Measurements from ENCODE around the gene KRTAP10-1. TPM values are rescaled to one million over a fixed set of nuclear protein-coding genes. Genes with fewer than 3 reads are reported as not detected.

Gene KRTAP10-1
- total RNA-seq, 1 experiment from 2014 or later, result not detected

- in situ Hi-C loops (cut with HindIII; ENCODE audit: low pct_unique_long_range_greater_than_20kb, low sequenced_read_pairs), result no loop called here
- no TSS peak for BruUV-seq (replicated peaks)
- DNase-seq (ENCODE audit: low read depth, low spot score), result no peak
- TF ChIP-seq REST (IDR thresholded peaks at IDR 0.05; ENCODE audit: insufficient read depth in 1 of 2, low read depth in 2 of 2, low read length in 1 of 2), result no peak
- TF ChIP-seq SIN3A (IDR thresholded peaks at IDR 0.05; ENCODE audit: borderline replicate concordance, insufficient read depth, low read depth, low read length), result no peak
- TF ChIP-seq TCF7L2 (IDR thresholded peaks at IDR 0.05; ENCODE audit: low read depth, low read length), result no peak
- no peak for TF ChIP-seq POLR2AphosphoS5 (IDR thresholded peaks at IDR 0.05; ENCODE audit: low read depth, low read length)
- TF ChIP-seq CTCF (IDR thresholded peaks at IDR 0.05), result no peak
- ATAC-seq, result no peak
- intact Hi-C loops (cut with micrococcal nuclease; ENCODE audit: unreplicated experiment), result no loop called here
- ChIA-PET CTCF (no interaction called here), POLR2A (no interaction called here)
- Histone ChIP-seq H3K27me3 (ENCODE audit: control insufficient read depth, insufficient read depth, low read length) (no peaks in the 10 kb centered on the region), H3K9me3 (ENCODE audit: control insufficient read depth, insufficient read depth, low read depth, low read length) (no peaks in the 10 kb centered on the region), H3K4me3 (ENCODE audit: low read depth in 2 of 2, low read length in 2 of 2) (no peak overlapping the region), H3K36me3 (ENCODE audit: control insufficient read depth, insufficient read depth, low read length) (no peaks in the 10 kb centered on the region), H3K27ac (ENCODE audit: low read length) (no peak overlapping the region), H3K4me1 (ENCODE audit: control insufficient read depth, insufficient read depth, low read length) (no peaks in the 10 kb centered on the region)
Measured at GRCh38 chr21:44532712-44533111, 7.3 kb downstream of the KRTAP10-1 start.

DNA sequence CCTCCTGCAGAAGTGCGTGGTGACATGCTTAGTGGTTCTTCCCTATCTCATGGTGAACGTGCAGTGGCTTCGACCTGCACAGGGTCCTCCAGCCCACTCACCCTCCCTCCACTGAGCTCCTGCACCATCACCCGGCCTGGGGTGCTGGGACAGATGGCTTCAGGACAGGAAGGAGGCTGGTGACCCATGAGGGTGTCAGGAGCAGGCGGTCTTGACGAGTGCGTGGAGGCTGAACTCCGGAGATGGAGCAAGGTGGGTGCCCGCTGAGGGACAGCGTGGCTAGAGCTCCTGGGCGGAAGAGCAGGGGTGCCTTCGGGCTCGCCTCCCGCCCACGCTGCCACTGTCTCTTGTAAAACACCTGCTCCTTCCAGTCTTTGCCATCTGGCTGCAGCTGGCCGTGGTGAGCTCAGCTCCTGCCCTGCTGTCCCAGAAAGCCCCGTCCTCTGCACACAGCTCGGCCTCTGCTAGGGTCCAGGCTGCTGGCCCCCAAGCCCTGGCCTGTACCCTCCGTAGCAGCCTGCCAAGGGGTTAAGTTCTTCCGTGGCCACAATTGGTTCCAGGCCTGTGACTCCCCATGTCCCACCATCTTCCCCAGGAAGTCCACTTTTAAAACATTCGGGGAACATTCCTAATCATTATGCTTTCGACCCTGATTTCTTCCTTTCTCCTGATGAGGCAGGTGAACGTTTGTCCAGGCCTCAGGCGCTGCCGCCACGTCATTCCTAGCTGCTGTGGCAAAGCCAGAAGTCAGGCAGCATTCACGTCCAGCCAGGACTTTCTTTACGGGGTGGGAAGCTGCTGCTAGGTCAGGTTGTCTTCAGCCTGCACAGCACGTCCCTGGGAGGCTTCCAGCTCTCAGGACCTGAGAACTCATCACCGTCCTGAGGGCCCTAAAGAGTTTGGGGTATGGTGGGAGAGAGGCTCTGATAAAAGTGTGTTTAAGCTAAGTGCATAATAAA, 8.1 kb downstream of the KRTAP10-1 start:
- TF ChIP-seq CTCF (IDR thresholded peaks at IDR 0.05) (no peak), REST (IDR thresholded peaks at IDR 0.05; ENCODE audit: insufficient read depth in 1 of 2, low read depth in 2 of 2, low read length in 1 of 2) (no peak), TCF7L2 (IDR thresholded peaks at IDR 0.05; ENCODE audit: low read depth, low read length) (no peak), SIN3A (IDR thresholded peaks at IDR 0.05; ENCODE audit: borderline replicate concordance, insufficient read depth, low read depth, low read length) (no peak), POLR2AphosphoS5 (IDR thresholded peaks at IDR 0.05; ENCODE audit: low read depth, low read length) (no peak)
- H3K36me3 ChIP-seq (ENCODE audit: control insufficient read depth, insufficient read depth, low read length), result no peaks in the 10 kb centered on the region
- BruUV-seq (replicated peaks), result no TSS peak
- H3K27ac ChIP-seq (ENCODE audit: low read length), result no peak overlapping the region
- ChIA-PET POLR2A (interaction anchor here (0.5 kb wide), 1 partner anchor 19 kb away, joined by 3 read pairs; no protein-coding TSS in a partner anchor), CTCF (interaction anchor here (1.1 kb wide), 1 partner anchor 52 kb away, joined by 3 read pairs; no protein-coding TSS in a partner anchor)
- ATAC-seq (no peak), DNase-seq (ENCODE audit: low read depth, low spot score) (no peak)
- H3K27me3 ChIP-seq (ENCODE audit: control insufficient read depth, insufficient read depth, low read length), result no peaks in the 10 kb centered on the region
- no peaks in the 10 kb centered on the region for H3K4me1 ChIP-seq (ENCODE audit: control insufficient read depth, insufficient read depth, low read length)
- intact Hi-C loops (cut with micrococcal nuclease; ENCODE audit: unreplicated experiment), result no loop called here
- H3K4me3 ChIP-seq (ENCODE audit: low read depth in 2 of 2, low read length in 2 of 2), result no peak overlapping the region
- H3K9me3 ChIP-seq (ENCODE audit: control insufficient read depth, insufficient read depth, low read depth, low read length), result no peaks in the 10 kb centered on the region
- in situ Hi-C loops (cut with HindIII; ENCODE audit: low pct_unique_long_range_greater_than_20kb, low sequenced_read_pairs), result no loop called here
